ENCODE results near the gene ARFGAP2. TPM values are rescaled to one million over a fixed set of nuclear protein-coding genes. Genes with fewer than 3 reads are reported as not detected.

The ARFGAP2 gene
- polyA plus RNA-seq, 1 of the 3 experiments (the other 2 are of a cell fraction) = 52.5 TPM

DNA sequence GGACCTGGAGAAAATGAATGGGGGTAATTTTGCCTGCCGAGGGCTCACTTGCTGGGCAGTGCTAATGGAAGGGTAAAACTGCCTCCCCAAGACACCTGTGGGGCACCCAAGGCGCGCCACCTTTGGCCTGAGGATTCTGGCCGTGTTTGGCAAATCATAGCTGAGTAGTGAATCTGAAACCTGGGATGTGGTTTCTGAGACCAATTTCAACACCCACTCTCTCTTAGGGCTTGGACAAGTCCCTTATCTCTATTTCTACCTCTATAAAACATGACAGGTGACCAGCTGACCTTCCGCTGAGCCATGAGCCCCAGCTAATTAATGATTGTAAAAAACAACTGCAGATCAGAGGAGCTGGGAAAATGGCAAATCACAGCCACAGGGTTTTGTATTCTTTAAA is 11.0 kb upstream of the ARFGAP2 start:
- Histone ChIP-seq H3K27ac (ENCODE audit: low read depth in 2 of 2, low read length in 1 of 2) (peak overlapping the region in 1 of 2 experiments; percentile 94; a peak in 3 of 4 replicates), H2AFZ (ENCODE audit: low read depth) (peak overlapping the region; percentile 78), H3K9me2 (no peaks in the 10 kb centered on the region), H3K79me2 (ENCODE audit: insufficient read depth) (peaks cover 9% of the 10 kb centered on the region; the same call in 1 of the 2 replicates), H3K4me3 (ENCODE audit: low read depth in 2 of 2, low read length in 1 of 2) (peak overlapping the region; percentile 64 to 69), H3K9me3 (no peaks in the 10 kb centered on the region), H4K20me1 (ENCODE audit: insufficient read depth) (no peaks in the 10 kb centered on the region), H3K4me1 (ENCODE audit: control insufficient read depth in 1 of 2, insufficient read depth in 2 of 2, low read depth in 1 of 2, low read length in 1 of 2) (peaks cover 11 to 33% of the 10 kb centered on the region in 2 experiments; a peak in 3 of 4 replicates), H3K36me3 (replicated peaks in 1 of 2; ENCODE audit: control insufficient read depth in 1 of 2, insufficient read depth in 2 of 2, low read length in 1 of 2) (no peaks in the 10 kb centered on the region), H3K9ac (peak overlapping the region; percentile 46; the same call in 1 of the 2 replicates), H3K27me3 (ENCODE audit: insufficient read depth) (no peaks in the 10 kb centered on the region), H3F3A (replicated peaks; ENCODE audit: insufficient read depth) (peaks cover 23% of the 10 kb centered on the region), H3K4me2 (peak overlapping the region; percentile 98)
- CTCF ChIA-PET = interaction anchor here (1.0 to 4.2 kb wide), 16 partner anchors 9 to 224 kb away, joined by 3 to 31 read pairs (median 8); partner anchors contain the start of genes ACP2, DDB2 and NR1H3
- WGBS (ENCODE audit: low lambda C conversion rate) = 41% methylated on average over 5 of the region's 5 CpGs
- POLR2A ChIA-PET = interaction anchor here (0.7 to 4.9 kb wide), 15 partner anchors 9 to 222 kb away, joined by 3 to 69 read pairs (median 6); partner anchors contain the start of genes ACP2, DDB2 and NR1H3
- TF ChIP-seq RAD21 (IDR thresholded peaks at IDR 0.05; ENCODE audit: low read length) (no peak), GATA2 (CRISPR knock-in tag; IDR thresholded peaks at IDR 0.05) (peak; percentile 45; the same call in 1 of the 2 replicates)
- DNase-seq = peak; percentile 69

GRCh38 chr11:47186700-47187695 is 10.3 kb upstream of the ARFGAP2 start:
- Histone ChIP-seq H3K27me3 (ENCODE audit: insufficient read depth) (no peaks in the 10 kb centered on the region), H3K4me1 (ENCODE audit: control insufficient read depth in 1 of 2, insufficient read depth in 2 of 2, low read depth in 1 of 2, low read length in 1 of 2) (peaks cover 11 to 33% of the 10 kb centered on the region in 2 experiments; a peak in 3 of 4 replicates), H3K9me3 (no peaks in the 10 kb centered on the region), H3K9me2 (no peaks in the 10 kb centered on the region), H3F3A (replicated peaks; ENCODE audit: insufficient read depth) (peaks cover 23% of the 10 kb centered on the region), H3K4me2 (peak overlapping the region; percentile 98), H3K4me3 (ENCODE audit: low read depth in 2 of 2, low read length in 1 of 2) (peak overlapping the region; percentile 64 to 69), H2AFZ (ENCODE audit: low read depth) (peak overlapping the region; percentile 94), H3K36me3 (replicated peaks in 1 of 2; ENCODE audit: control insufficient read depth in 1 of 2, insufficient read depth in 2 of 2, low read length in 1 of 2) (no peaks in the 10 kb centered on the region), H3K79me2 (ENCODE audit: insufficient read depth) (peaks cover 9% of the 10 kb centered on the region; the same call in 1 of the 2 replicates), H3K9ac (peak overlapping the region; percentile 55; the same call in 1 of the 2 replicates), H3K27ac (ENCODE audit: low read depth in 2 of 2, low read length in 1 of 2) (peak overlapping the region in 1 of 2 experiments; percentile 94; a peak in 2 of 4 replicates), H4K20me1 (ENCODE audit: insufficient read depth) (no peaks in the 10 kb centered on the region)
- CTCF ChIA-PET = interaction anchor here (0.6 to 4.2 kb wide), 20 partner anchors 8 to 225 kb away, joined by 3 to 31 read pairs (median 6); partner anchors contain the start of genes ACP2, ARFGAP2, DDB2 and NR1H3
- POLR2A ChIA-PET = interaction anchor here (0.7 to 4.9 kb wide), 16 partner anchors 8 to 223 kb away, joined by 3 to 69 read pairs (median 6); partner anchors contain the start of genes ACP2, DDB2, MADD and NR1H3
- peak; percentile 72 for DNase-seq
- 10% methylated on average over 48 of the region's 63 CpGs for WGBS (ENCODE audit: low lambda C conversion rate)
- TF ChIP-seq RXRA (IDR thresholded peaks at IDR 0.05; ENCODE audit: borderline replicate concordance, low read depth) (no peak), MXI1 (IDR thresholded peaks at IDR 0.05; ENCODE audit: low read depth, low read length) (no peak; the same call in 1 of the 2 replicates), RCOR1 (IDR thresholded peaks at IDR 0.05; ENCODE audit: low read length) (0 out of 2 replicates have a peak, but pooled peaks have one; percentile 26), TCF12 (IDR thresholded peaks at IDR 0.05) (no peak)
- TF ChIP-seq, protein P1, sequence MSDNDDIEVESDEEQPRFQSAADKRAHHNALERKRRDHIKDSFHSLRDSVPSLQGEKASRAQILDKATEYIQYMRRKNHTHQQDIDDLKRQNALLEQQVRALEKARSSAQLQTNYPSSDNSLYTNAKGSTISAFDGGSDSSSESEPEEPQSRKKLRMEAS (IDR thresholded peaks at IDR 0.05; ENCODE audit: low read depth) = peak; percentile 46; the same call in 1 of the 2 replicates
- TF ChIP-seq, protein P2, sequence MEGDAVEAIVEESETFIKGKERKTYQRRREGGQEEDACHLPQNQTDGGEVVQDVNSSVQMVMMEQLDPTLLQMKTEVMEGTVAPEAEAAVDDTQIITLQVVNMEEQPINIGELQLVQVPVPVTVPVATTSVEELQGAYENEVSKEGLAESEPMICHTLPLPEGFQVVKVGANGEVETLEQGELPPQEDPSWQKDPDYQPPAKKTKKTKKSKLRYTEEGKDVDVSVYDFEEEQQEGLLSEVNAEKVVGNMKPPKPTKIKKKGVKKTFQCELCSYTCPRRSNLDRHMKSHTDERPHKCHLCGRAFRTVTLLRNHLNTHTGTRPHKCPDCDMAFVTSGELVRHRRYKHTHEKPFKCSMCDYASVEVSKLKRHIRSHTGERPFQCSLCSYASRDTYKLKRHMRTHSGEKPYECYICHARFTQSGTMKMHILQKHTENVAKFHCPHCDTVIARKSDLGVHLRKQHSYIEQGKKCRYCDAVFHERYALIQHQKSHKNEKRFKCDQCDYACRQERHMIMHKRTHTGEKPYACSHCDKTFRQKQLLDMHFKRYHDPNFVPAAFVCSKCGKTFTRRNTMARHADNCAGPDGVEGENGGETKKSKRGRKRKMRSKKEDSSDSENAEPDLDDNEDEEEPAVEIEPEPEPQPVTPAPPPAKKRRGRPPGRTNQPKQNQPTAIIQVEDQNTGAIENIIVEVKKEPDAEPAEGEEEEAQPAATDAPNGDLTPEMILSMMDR (IDR thresholded peaks at IDR 0.05) = no peak; the same call in 1 of the 2 replicates

Data from SK-N-SH (cell line).